Activated CD4-positive, alpha-beta memory T cell treated with anti-CD3 and anti-CD28 coated beads for 36 hours (primary cell): ENCODE results near the gene PNCK. TPM values are rescaled to one million over a fixed set of nuclear protein-coding genes. Genes with fewer than 3 reads are reported as not detected.

Source experiments
- CTCF ChIA-PET: fragments of 350-600 bp; sonication (Branson Sonifier 250); formaldehyde crosslinking; loops from one replicate; lab custom pipeline; 2021; ENCODE audit warnings: antibody characterized with exemption, inconsistent platforms; lab: Charles Lee
- POLR2A ChIA-PET: fragments of 350-600 bp; sonication (Branson Sonifier 250); formaldehyde crosslinking; loops from one replicate; lab custom pipeline; 2021; ENCODE audit warnings: antibody characterized with exemption; lab: Charles Lee
- DNase-seq: peaks from one replicate; pipeline ENCODE4 v3.0.0-alpha.2; 2020
- H3K27ac Mint-ChIP-seq: one replicate; pipeline ENCODE4 v1.8.0; 2021; ENCODE audit warnings: mixed read lengths
- H3K27me3 Mint-ChIP-seq: one replicate; pipeline ENCODE4 v1.8.0; 2021; ENCODE audit warnings: mixed read lengths
- H3K36me3 Mint-ChIP-seq: one replicate; pipeline ENCODE4 v1.8.0; 2021; ENCODE audit warnings: mixed read lengths
- H3K4me1 Mint-ChIP-seq: one replicate; pipeline ENCODE4 v1.8.0; 2021; ENCODE audit warnings: low read depth, mixed read lengths
- H3K4me3 Mint-ChIP-seq: one replicate; pipeline ENCODE4 v1.8.0; 2021; ENCODE audit warnings: mild to moderate bottlenecking, mixed read lengths
- H3K9me3 Mint-ChIP-seq: one replicate; pipeline ENCODE4 v1.8.0; 2021; ENCODE audit warnings: mixed read lengths
- intact Hi-C: fragments of 100-400 bp; cut with micrococcal nuclease; formaldehyde crosslinking; loops from one replicate; pipeline ENCODE4 v1.15.1; 2023
- total RNA-seq, 2 experiments: library from RNA; stranded (reverse); gene quantifications; one replicate each; pipeline ENCODE4 v1.2.3, GENCODE V29; 2021

The PNCK gene
- total RNA-seq, 2 experiments from 2014 or later: 0.36 TPM; not detected in 1

GRCh38 chrX:153625271-153626024 lies 48.2 kb downstream of the PNCK start:
- Mint-ChIP-seq H3K36me3 (no peaks in the 10 kb centered on the region), H3K4me1 (no peaks in the 10 kb centered on the region), H3K9me3 (no peaks in the 10 kb centered on the region), H3K27me3 (no peaks in the 10 kb centered on the region), H3K4me3 (no peak overlapping the region), H3K27ac (no peak overlapping the region)
- intact Hi-C loops: no loop called here
- DNase-seq: no peak
- ChIA-PET POLR2A (no interaction called here), CTCF (interaction anchor here (1.6 kb wide), 1 partner anchor 86 kb away, joined by 4 read pairs; no protein-coding TSS in a partner anchor)

DNA sequence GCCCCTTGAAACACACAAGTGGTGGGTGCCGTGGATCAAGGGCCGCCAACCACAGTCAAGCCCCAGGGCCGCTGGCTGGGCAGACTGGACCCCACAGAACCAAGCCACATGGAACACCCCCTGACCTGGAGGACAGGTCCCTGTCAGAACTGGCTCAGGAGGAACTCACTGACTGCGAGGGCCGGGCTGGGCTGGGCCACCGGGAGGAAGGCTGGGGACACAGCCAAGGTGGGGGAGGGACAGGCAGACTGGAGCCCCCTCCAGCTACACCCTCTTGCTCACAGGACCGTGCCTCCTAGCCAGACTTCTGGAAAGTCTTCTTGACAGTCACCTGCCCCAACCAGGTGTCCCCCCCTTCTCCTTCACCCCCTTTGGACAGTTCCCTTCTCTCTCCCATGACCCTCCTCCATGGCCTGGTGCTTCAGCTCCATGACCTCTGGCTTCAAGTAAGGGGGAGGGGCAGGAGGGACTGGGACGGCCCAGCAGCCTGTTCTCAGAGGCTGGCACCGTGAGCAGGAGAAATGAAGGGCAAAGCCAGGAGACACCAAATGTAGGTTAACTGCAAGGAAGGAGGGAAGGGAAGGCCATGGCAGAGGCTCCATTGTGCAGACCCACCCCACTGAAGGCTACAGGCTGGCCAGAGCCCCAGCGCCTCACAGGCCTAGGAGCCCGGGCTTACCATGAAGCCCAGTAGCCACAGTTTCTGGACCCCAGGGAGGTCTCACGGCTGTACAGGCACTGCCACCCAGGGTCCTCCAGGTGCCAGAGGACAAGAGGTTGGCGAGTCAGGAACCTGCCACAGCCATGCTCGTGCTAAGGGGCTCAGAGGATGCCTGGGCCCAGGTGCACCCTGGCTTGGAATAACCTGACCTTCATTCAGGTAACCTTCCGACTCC lies 49.2 kb downstream of the PNCK start:
- H3K36me3 Mint-ChIP-seq: no peaks in the 10 kb centered on the region
- no peak for DNase-seq
- H3K4me3 Mint-ChIP-seq: no peak overlapping the region
- H3K4me1 Mint-ChIP-seq: no peaks in the 10 kb centered on the region
- no peak overlapping the region for H3K27ac Mint-ChIP-seq
- intact Hi-C loops: no loop called here
- CTCF ChIA-PET: no interaction called here
- no peaks in the 10 kb centered on the region for H3K9me3 Mint-ChIP-seq
- POLR2A ChIA-PET: no interaction called here
- H3K27me3 Mint-ChIP-seq: no peaks in the 10 kb centered on the region

DNA sequence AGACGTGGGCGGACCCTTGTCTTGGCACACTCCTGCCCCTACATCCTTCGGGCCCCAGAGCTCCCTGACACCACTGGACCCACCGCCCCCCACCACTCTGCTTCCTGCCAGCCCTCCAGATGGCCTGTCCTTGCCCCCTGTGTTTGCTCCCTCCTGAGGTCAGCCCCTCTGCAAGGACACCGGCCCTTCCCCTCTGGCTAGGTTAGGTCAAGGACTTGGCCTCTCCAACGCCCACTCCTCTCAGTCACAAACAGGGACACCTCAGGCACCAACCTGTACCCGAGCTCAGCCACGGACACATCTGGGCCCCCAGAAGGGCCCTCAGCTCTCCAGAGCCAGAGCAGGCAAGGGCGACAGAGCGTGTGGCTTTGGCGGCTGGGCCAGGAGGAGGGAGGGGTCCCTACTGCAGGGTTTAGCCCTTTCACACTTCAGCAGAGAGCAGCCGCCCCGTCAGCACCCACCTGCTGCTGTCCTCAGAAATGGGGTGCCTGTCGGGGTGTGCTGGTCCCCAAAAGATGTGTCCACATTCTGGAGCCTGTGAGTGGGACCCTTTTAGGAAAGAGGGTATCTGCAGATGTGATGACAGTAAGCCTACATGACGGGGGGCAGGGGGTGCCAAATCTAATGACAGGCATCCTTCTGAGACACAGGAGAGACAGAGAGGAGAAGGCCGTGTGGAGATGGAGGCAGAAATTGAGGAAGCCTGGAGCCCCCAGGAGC lies 50.1 kb downstream of the PNCK start:
- Mint-ChIP-seq H3K27ac (no peak overlapping the region), H3K27me3 (no peaks in the 10 kb centered on the region), H3K4me1 (no peaks in the 10 kb centered on the region), H3K9me3 (no peaks in the 10 kb centered on the region), H3K36me3 (no peaks in the 10 kb centered on the region), H3K4me3 (no peak overlapping the region)
- no peak for DNase-seq
- CTCF ChIA-PET: no interaction called here
- POLR2A ChIA-PET: no interaction called here
- intact Hi-C loops: no loop called here

DNA sequence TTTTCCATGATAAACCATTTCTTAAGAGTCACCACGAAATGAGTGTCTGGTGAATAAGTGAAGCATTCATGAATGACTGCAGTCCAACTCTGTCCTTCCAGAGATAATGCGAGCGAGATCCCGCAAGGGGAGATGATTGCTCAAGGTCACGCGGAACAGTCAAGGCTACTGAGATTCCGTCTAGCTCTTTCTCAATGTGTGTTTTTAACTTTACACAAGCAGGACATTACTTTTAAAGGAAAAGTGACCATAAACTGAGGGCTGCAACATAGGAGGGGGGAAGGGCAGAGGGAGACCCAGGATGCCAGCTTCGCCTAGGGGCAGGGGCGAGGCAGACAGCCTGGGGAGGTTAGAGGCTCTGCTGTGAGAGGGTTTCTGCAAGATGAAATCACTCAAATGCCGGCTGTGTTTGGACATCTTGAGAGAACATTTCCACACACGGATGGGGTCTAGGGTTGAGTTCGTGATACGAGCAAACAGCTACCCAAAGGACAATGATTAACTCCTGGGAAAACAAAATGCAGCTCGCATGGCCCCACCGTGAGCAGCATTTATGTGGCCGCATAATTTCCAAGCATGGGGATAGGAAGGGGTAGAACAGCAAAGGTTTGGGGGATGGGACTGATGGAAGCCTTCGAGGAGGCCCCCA lies 50.8 kb downstream of the PNCK start:
- no peaks in the 10 kb centered on the region for H3K36me3 Mint-ChIP-seq
- ChIA-PET CTCF (interaction anchor here (0.9 to 1.2 kb wide), 2 partner anchors 13 to 20 kb away, joined by 3 read pairs; no protein-coding TSS in a partner anchor), POLR2A (no interaction called here)
- H3K27ac Mint-ChIP-seq: no peak overlapping the region
- no peaks in the 10 kb centered on the region for H3K27me3 Mint-ChIP-seq
- no peaks in the 10 kb centered on the region for H3K9me3 Mint-ChIP-seq
- no peak overlapping the region for H3K4me3 Mint-ChIP-seq
- intact Hi-C loops: no loop called here
- H3K4me1 Mint-ChIP-seq: no peaks in the 10 kb centered on the region
- DNase-seq: no peak

DNA sequence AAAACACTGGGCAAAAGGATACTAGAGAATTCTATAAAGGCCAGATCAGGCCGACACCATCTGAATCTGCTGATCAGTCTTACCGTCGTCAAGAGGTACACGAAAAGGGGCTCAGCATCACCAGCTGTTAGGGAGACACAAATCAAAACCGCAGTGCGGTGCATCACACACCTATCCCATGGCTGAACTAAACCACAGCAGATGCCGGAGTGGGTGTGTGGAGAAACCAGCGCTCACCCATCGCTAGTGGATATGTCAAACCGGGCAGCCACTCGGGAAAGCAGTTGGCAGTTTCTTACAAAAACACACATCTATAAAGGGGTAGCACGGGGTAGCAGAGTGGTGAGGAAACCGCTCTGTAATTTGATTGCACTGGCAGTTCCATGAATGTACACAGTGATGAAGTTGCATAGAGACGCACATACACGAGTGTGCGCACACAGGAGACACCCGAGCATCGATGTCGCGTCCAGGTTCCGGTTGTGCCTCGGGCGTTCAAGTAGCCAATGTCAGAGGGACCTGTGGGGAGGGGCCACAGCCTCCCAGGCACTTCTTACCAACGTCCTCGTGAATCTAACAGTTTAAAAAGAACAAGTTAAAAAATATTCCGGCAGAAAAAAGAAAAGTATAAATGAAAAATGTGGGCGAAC lies 51.5 kb downstream of the PNCK start:
- no peaks in the 10 kb centered on the region for H3K36me3 Mint-ChIP-seq
- intact Hi-C loops: no loop called here
- no peak overlapping the region for H3K4me3 Mint-ChIP-seq
- DNase-seq: no peak
- H3K4me1 Mint-ChIP-seq: no peaks in the 10 kb centered on the region
- H3K27ac Mint-ChIP-seq: no peak overlapping the region
- H3K27me3 Mint-ChIP-seq: no peaks in the 10 kb centered on the region
- ChIA-PET POLR2A (no interaction called here), CTCF (interaction anchor here (0.9 to 1.2 kb wide), 2 partner anchors 12 to 21 kb away, joined by 3 read pairs; no protein-coding TSS in a partner anchor)
- no peaks in the 10 kb centered on the region for H3K9me3 Mint-ChIP-seq

GRCh38 chrX:153620576-153620975 lies 53.0 kb downstream of the PNCK start:
- POLR2A ChIA-PET: no interaction called here
- intact Hi-C loops: no loop called here
- no peaks in the 10 kb centered on the region for H3K9me3 Mint-ChIP-seq
- CTCF ChIA-PET: no interaction called here
- no peaks in the 10 kb centered on the region for H3K27me3 Mint-ChIP-seq
- DNase-seq: no peak
- H3K27ac Mint-ChIP-seq: no peak overlapping the region
- no peaks in the 10 kb centered on the region for H3K4me1 Mint-ChIP-seq
- no peaks in the 10 kb centered on the region for H3K36me3 Mint-ChIP-seq
- H3K4me3 Mint-ChIP-seq: no peak overlapping the region

Other genes with a start within 250 kb of the PNCK start
- 1 to 10 TPM in 1 of 2 experiments, under 1 TPM in 1; 0.74 to 1.1 TPM for gene TREX2, start 227.8 kb downstream of the PNCK start, total RNA-seq
- gene HAUS7, start 203.2 kb downstream of the PNCK start, total RNA-seq: 10 to 100 TPM; 59.1 to 62.3 TPM
- not detected for gene BGN, start 178.8 kb downstream of the PNCK start, total RNA-seq
- not detected for gene ATP2B3, start 156.2 kb downstream of the PNCK start, total RNA-seq
- gene CCNQ, start 74.7 kb downstream of the PNCK start, total RNA-seq: 10 to 100 TPM; 18.1 to 18.9 TPM
- gene DUSP9, start 26.6 kb downstream of the PNCK start, total RNA-seq: under 1 TPM; 0.12 to 0.26 TPM
- 1 to 10 TPM in 1 of 2 experiments, under 1 TPM in 1; 0.95 to 1.3 TPM for gene SLC6A8, start 14.1 kb upstream of the PNCK start, total RNA-seq
- 100 to 1,000 TPM; 119 to 121 TPM for gene BCAP31, start 50.6 kb upstream of the PNCK start, total RNA-seq
- gene ABCD1, start 51.0 kb upstream of the PNCK start, total RNA-seq: 1 to 10 TPM; 4.8 TPM
- gene PLXNB3, start 90.4 kb upstream of the PNCK start, total RNA-seq: under 1 TPM; 0.29 to 0.69 TPM
- gene SRPK3, start 107.2 kb upstream of the PNCK start, total RNA-seq: not detected
- 10 to 100 TPM; 45.9 to 51.5 TPM for gene IDH3G, start 120.6 kb upstream of the PNCK start, total RNA-seq
- gene SSR4, start 120.9 kb upstream of the PNCK start, total RNA-seq: 100 to 1,000 TPM; 194 to 203 TPM
- 1 to 10 TPM; 4.9 to 5.7 TPM for gene PDZD4, start 156.7 kb upstream of the PNCK start, total RNA-seq
- 1 to 10 TPM in 1 of 2 experiments, under 1 TPM in 1; 0.45 to 1.3 TPM for gene L1CAM, start 212.4 kb upstream of the PNCK start, total RNA-seq
- not detected for gene AVPR2, start 230.9 kb upstream of the PNCK start, total RNA-seq